HG02885 (cell line): ENCODE results near the gene UVSSA.
"Not testable (repeated sequence)": the region's sequence is repeated elsewhere in the genome, so short reads cannot be mapped to it uniquely, and the experiment has no call there.

ENCODE experiments used
- ATAC-seq: cut with Tn5 transposase; IDR thresholded peaks from one replicate; pipeline ENCODE4 v1.9.1; 2021; ENCODE audit warnings: mild to moderate bottlenecking; ENCODE audit not compliant: unreplicated experiment, poor library complexity

UVSSA gene

DNA sequence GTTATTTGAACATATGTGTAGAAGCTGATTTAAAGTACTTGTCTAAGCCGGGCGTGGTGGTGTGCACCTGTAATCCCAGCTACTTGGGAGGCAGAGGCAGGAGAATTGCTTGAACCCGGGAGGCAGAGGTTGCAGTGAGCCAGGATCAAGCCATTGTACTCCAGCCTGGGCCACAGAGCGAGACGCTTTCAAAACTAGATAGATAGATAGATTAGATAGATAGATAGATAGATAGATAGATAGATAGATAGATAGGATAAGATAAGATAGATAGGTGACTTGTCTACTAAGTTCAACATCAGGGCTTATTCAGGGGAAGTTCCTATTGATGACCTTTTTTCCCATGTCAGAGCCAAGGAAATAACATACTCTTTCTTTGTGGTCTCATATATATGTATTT, 46.4 kb downstream of the UVSSA start:
- ATAC-seq, result not testable (repeated sequence)

DNA sequence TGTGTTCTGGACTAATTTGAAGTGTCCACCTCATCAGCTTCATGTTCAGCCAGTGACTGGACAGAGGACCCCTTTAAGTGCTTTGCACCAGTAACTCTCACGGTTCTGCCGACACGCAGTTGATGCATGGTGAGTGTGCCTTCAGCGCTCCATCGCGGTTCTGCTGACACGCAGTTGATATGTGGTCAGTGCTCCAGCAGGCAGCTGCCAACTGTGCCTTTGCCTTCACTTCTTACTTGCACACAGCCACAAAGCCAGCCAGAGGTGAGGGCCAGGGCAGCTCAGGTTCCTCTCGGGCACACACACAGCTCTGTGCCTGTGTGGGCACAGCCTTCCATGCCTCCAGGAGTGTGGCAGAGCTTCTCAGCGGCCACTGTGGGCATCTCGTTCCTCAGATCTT, 46.9 kb downstream of the UVSSA start:
- ATAC-seq, result no peak

GRCh38 chr4:1394554-1395388, 47.8 kb downstream of the UVSSA start:
- not testable (repeated sequence) for ATAC-seq

DNA sequence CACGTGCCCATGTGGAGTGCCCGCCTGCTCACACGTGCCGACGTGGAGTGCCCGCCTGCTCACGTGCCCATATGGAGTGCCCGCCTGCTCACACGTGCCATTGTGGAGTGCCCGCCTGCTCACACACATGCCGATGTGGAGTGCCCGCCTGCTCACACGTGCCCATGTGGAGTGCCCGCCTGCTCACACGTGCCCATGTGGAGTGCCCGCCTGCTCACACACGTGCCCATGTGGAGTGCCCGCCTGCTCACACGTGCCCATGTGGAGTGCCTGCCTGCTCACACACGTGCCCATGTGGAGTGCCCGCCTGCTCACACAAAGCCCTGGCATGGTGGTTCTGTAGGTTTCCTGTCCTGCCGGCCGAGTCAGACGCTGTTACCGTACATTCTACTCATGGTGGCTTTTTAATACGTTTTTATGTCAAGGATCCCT, 48.4 kb downstream of the UVSSA start:
- not testable (repeated sequence) for ATAC-seq

- ATAC-seq, result no peak
Observed at GRCh38 chr4:1395941-1396805, 49.2 kb downstream of the UVSSA start.

- no peak for ATAC-seq
Observed at GRCh38 chr4:1396806-1397455, 49.9 kb downstream of the UVSSA start.

- no peak for ATAC-seq
Observed at GRCh38 chr4:1398681-1399507, 51.9 kb downstream of the UVSSA start.

GRCh38 chr4:1399508-1400190, 52.6 kb downstream of the UVSSA start:
- no peak for ATAC-seq

DNA sequence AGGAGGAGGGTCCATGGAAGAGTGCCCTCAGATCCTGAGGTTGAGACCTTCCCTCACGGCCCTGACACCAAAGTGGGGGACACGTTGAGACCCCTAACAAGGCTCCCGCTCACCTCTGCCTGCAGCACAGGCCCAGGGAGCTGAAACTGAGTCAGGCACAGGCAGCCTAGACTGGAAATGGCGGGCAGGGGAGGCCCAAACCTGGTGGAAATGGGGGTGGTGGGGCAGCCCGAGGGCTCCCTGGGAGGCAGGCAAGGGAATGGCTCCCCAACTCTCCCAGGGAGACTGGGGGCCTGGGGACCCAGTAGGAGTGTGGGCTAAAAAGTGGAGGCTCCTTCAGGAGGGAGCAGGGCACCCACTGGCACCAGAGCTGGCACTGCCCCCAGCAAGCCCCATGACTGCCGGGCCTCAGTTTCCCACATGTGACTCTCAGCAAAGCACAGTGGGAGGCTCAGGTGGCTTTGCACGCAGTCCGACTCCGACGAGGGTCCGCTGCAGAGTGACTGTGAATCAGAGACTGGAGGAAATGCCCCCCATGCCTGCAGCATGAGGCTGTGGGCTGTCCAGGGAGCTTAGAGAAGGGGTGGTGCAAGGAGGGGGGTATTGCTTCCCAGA, 53.3 kb downstream of the UVSSA start:
- no peak for ATAC-seq

- no peak for ATAC-seq
Observed at GRCh38 chr4:1400831-1401408, 53.9 kb downstream of the UVSSA start.

DNA sequence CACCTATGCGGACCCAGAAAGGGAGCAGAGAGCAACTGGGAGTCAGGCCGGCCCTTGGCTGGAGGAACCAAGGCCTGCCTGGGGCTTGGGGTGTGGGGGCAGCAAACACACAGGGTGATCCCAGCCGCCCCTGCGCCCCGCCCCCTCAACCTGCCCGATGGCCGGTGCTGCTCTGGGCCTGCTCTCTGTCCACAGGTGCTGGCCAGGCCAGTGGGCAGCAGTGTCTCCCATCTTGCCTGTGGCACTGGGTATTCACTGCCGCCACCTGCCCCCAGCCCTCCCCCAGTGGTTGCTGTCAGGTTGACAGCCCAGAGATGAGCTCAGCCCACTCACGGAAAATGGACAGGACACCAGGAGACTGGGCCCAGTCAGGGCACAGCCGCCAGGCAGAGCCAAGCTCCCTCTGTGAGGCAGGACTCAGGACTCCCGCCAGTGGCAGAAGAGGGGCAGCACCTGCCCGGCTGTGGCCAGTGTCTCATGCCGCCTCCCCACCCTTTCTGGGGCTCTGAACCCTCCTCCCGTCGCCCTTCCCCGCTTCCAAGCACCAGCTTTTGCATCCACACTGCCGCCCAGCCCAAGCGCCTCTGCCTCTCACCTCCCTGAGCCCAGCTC, 54.5 kb downstream of the UVSSA start:
- no peak for ATAC-seq

DNA sequence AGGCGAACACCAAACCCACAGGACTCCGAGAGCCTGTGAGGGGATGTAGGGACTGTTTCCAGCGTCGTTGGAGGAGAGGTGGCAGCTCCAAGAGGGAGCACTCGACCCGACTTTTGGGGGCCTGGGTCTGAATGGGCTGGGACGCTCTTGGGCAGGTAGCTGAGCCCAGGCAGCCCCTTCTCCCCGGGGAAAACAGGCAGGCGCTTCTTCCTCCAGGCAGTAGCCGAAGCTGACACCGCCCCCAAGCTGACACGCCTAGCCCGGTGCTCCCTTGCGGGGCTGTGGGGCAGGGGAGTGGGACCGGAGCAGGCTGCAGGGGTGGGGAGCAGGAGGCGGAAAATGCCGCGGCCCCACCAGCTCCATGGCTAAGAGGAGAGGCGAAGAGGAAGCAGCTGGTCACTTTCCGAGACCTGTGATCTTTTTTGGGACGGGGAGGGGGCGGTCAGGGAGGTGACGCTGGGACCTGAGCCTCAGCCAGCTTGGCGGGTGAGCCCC, 55.1 kb downstream of the UVSSA start:
- ATAC-seq, result no peak

DNA sequence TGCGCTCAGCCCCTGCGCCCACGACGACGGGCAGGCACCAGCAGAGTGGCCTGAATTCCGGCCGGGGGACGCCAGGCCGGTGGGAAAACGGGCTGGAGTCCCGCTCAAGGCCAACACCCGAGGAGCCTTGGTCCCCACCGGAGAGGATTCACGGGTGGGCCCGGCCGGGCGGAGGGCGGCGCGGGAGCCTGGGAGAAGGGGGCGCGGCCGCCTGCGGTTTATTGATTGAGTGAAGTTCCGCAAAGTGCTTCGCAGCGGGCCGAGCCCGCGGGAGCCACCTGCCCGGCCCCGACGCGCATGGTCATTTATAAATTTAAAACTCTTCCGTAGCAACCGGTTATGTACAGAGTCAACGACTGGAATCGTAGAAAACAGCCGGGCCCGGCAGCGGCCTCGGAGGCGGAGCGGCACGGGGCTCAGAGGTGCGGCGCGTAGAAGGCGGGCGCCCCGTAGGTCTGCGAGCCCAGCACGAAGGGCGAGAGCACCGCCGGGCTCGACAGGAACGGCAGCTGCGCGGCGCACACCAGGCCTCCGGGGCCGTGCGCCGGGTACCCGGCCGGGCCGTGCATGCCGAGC, 55.6 kb downstream of the UVSSA start:
- ATAC-seq, result no peak

DNA sequence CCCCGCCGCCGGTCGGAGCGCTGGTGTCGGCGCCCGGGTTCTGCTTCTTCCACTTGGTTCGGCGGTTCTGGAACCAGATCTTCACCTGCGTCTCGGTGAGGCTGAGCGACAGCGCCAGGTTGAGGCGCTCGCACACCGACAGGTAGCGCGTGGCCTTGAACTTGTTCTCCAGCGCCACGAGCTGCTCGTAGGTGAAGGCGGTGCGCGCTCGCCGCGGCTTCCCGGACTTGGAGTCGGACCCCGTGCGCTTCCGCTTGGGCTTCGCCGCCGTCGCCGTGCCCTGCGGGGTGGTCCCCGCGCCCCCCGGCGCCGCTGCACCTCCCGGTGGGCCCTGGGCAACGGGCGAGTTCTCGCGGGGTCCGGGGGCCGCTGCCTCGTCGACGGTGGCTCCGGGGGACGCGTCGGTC, 56.2 kb downstream of the UVSSA start:
- ATAC-seq, result no peak

GRCh38 chr4:1403591-1404572, 56.9 kb downstream of the UVSSA start:
- ATAC-seq, result no peak

- ATAC-seq, result no peak
Observed at GRCh38 chr4:1404573-1405253, 57.7 kb downstream of the UVSSA start.
